ENCODE data around the gene FAT2. TPM values are rescaled to one million over a fixed set of nuclear protein-coding genes. Genes with fewer than 3 reads are reported as not detected.
"Not testable (repeated sequence)": the region's sequence is repeated elsewhere in the genome, so short reads cannot be mapped to it uniquely, and the experiment has no call there.

The FAT2 gene
- total RNA-seq, 1 experiment from 2014 or later: 0.11 TPM

GRCh38 chr5:151615431-151615830 lies 24.3 kb upstream of the FAT2 start:
- DNase-seq (ENCODE audit: low read depth): peak; percentile 33

GRCh38 chr5:151614565-151614964 lies 23.4 kb upstream of the FAT2 start:
- DNase-seq (ENCODE audit: low read depth): no peak

- no peak for DNase-seq (ENCODE audit: low read depth)
Observed at GRCh38 chr5:151612689-151613427, 21.7 kb upstream of the FAT2 start.

GRCh38 chr5:151611127-151611775 lies 20.1 kb upstream of the FAT2 start:
- DNase-seq (ENCODE audit: low read depth): peak; percentile 13

- DNase-seq (ENCODE audit: low read depth): no peak
Observed at GRCh38 chr5:151608522-151608921, 17.4 kb upstream of the FAT2 start.

GRCh38 chr5:151607304-151607703 lies 16.2 kb upstream of the FAT2 start:
- DNase-seq (ENCODE audit: low read depth): no peak

GRCh38 chr5:151605559-151605958 lies 14.4 kb upstream of the FAT2 start:
- DNase-seq (ENCODE audit: low read depth): no peak

GRCh38 chr5:151602806-151603205 lies 11.7 kb upstream of the FAT2 start:
- DNase-seq (ENCODE audit: low read depth): no peak

- no peak for DNase-seq (ENCODE audit: low read depth)
Observed at GRCh38 chr5:151601391-151601790, 10.3 kb upstream of the FAT2 start.

- no peak for DNase-seq (ENCODE audit: low read depth)
Observed at GRCh38 chr5:151600069-151600665, 9.0 kb upstream of the FAT2 start.

GRCh38 chr5:151598984-151599383 lies 7.9 kb upstream of the FAT2 start:
- DNase-seq (ENCODE audit: low read depth): no peak

- DNase-seq (ENCODE audit: low read depth): no peak
Observed at GRCh38 chr5:151598549-151598948, 7.4 kb upstream of the FAT2 start.

- no peak for DNase-seq (ENCODE audit: low read depth)
Observed at GRCh38 chr5:151597749-151598148, 6.6 kb upstream of the FAT2 start.

GRCh38 chr5:151596828-151597539 lies 5.9 kb upstream of the FAT2 start:
- no peak for DNase-seq (ENCODE audit: low read depth)

GRCh38 chr5:151595411-151595826 lies 4.3 kb upstream of the FAT2 start:
- no peak for DNase-seq (ENCODE audit: low read depth)

- no peak for DNase-seq (ENCODE audit: low read depth)
Observed at GRCh38 chr5:151592855-151593408, 1.8 kb upstream of the FAT2 start.

- DNase-seq (ENCODE audit: low read depth): peak; percentile 32
Observed at GRCh38 chr5:151589878-151590570, 1.1 kb downstream of the FAT2 start.

- no peak for DNase-seq (ENCODE audit: low read depth)
Observed at GRCh38 chr5:151587796-151588555, 3.2 kb downstream of the FAT2 start.

- DNase-seq (ENCODE audit: low read depth): peak; percentile 53
Observed at GRCh38 chr5:151585970-151586369, 5.2 kb downstream of the FAT2 start.

- DNase-seq (ENCODE audit: low read depth): not testable (repeated sequence)
Observed at GRCh38 chr5:151585344-151585743, 5.8 kb downstream of the FAT2 start.

All from Daoy (cell line).